ENCODE measurements around the gene SDK1.

- no peak for TF ChIP-seq POLR2A (IDR thresholded peaks at IDR 0.05; ENCODE audit: low read depth, low read length)
- TF ChIP-seq MLLT1 (IDR thresholded peaks at IDR 0.05), result no peak
- TF ChIP-seq REST (IDR thresholded peaks at IDR 0.05; ENCODE audit: low read depth, low read length), result no peak
- TF ChIP-seq POU2F2 (IDR thresholded peaks at IDR 0.05; ENCODE audit: borderline replicate concordance, low read depth, low read length), result no peak
- TF ChIP-seq RB1 (IDR thresholded peaks at IDR 0.05; ENCODE audit: borderline replicate concordance), result no peak
- no peak for TF ChIP-seq EP300 (IDR thresholded peaks at IDR 0.05; ENCODE audit: borderline replicate concordance in 1 of 2, control insufficient read depth in 1 of 2, low read depth in 2 of 2, low read length in 2 of 2)
- no peak for TF ChIP-seq CTCF (IDR thresholded peaks at IDR 0.05 in 2 of 3, conservative IDR thresholded peaks at IDR 0.05 in 1 of 3; ENCODE audit: control insufficient read depth in 2 of 3, extremely low read depth in 1 of 3, insufficient read depth in 1 of 3, low read depth in 3 of 3, low read length in 3 of 3)
- TF ChIP-seq IKZF2 (IDR thresholded peaks at IDR 0.05), result no peak
- no peak for TF ChIP-seq PML (IDR thresholded peaks at IDR 0.05; ENCODE audit: low read length)
- no peak for TF ChIP-seq BCLAF1 (IDR thresholded peaks at IDR 0.05)
- TF ChIP-seq EZH2 (IDR thresholded peaks at IDR 0.05; ENCODE audit: borderline replicate concordance, control insufficient read depth, low read depth, low read length), result no peak
Observed at GRCh38 chr7:4273566-4274230, 972.6 kb downstream of the SDK1 start.

Measured in GM12878 (cell line).